ENCODE data around the gene TBC1D2B.
"Not testable (repeated sequence)": the region's sequence is repeated elsewhere in the genome, so short reads cannot be mapped to it uniquely, and the experiment has no call there.

DNA sequence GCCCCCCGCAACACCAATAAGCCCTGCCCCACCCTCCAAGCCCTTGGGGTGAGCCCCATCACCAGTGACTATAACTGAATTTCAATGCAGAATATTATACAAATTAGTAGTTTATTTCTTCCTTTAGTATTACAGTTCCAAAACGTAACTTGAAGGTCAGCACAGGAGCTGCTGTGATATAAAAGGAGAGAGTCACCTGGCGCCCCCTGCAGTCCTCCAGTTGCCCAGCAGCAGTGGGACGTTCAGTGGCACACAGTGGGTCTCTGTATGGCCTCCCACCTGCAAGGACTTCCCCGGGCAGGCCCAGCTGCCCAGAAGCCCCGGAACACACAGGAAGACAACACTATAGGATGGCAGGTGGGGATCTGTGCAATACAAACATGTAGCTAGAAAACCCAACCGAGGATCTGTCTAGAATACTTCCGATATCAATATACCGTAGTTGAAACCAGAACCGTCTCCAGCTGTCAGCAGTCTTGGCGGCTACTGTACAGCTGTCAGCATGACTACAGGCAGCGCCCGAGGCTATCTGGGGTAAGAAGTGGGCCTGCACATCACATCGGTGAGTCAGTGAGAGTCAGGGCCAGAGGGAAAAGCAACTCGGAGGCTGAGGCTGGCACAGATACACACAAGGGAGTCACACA lies 82.5 kb downstream of the TBC1D2B start:
- TF ChIP-seq, protein P1, sequence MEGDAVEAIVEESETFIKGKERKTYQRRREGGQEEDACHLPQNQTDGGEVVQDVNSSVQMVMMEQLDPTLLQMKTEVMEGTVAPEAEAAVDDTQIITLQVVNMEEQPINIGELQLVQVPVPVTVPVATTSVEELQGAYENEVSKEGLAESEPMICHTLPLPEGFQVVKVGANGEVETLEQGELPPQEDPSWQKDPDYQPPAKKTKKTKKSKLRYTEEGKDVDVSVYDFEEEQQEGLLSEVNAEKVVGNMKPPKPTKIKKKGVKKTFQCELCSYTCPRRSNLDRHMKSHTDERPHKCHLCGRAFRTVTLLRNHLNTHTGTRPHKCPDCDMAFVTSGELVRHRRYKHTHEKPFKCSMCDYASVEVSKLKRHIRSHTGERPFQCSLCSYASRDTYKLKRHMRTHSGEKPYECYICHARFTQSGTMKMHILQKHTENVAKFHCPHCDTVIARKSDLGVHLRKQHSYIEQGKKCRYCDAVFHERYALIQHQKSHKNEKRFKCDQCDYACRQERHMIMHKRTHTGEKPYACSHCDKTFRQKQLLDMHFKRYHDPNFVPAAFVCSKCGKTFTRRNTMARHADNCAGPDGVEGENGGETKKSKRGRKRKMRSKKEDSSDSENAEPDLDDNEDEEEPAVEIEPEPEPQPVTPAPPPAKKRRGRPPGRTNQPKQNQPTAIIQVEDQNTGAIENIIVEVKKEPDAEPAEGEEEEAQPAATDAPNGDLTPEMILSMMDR (IDR thresholded peaks at IDR 0.05; ENCODE audit: poor library complexity): peak; percentile 22
- TF ChIP-seq EZH2phosphoT487 (IDR thresholded peaks at IDR 0.05; ENCODE audit: low read depth, severe bottlenecking, unreplicated experiment); EZH2 (IDR thresholded peaks at IDR 0.05; ENCODE audit: borderline replicate concordance): not testable (repeated sequence)
